GM12874 (cell line): Measurements from ENCODE around the gene SFMBT1.
A peak's percentile ranks its signal among the peaks of the same experiment; 100 is the strongest.

ENCODE experiments used
- CTCF ChIP-seq: IDR thresholded peaks from 2 replicates; pipeline ENCODE4 v1.5.1; 2011; ENCODE audit warnings: low read depth, mild to moderate bottlenecking, control low read depth, low read length, moderate library complexity; ENCODE audit not compliant: insufficient read depth

SFMBT1 gene

GRCh38 chr3:52934630-52935530 is 111.0 kb downstream of the SFMBT1 start:
- peak; percentile 71; the same call in 1 of the 2 replicates for TF ChIP-seq CTCF

GRCh38 chr3:52931889-52932288 is 114.0 kb downstream of the SFMBT1 start:
- no peak for TF ChIP-seq CTCF

DNA sequence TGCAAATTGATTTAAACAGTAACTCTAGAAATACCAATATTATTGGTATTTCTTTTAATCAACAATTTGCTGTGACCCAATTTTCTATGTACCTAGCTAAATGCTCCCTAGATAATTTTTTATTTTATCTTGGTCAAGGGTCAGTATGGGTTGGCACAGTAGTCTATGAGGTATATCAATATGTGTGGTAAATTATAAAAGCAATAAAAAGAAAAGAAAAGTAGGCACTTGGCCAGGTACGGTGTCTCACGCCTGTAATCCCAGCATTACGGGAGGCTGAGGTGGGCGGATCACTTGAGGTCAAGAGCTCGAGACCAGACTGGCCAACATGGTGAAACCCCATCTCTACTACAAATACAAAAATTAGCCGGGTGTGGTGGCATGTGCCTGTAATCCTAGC is 114.5 kb downstream of the SFMBT1 start:
- TF ChIP-seq CTCF = no peak

DNA sequence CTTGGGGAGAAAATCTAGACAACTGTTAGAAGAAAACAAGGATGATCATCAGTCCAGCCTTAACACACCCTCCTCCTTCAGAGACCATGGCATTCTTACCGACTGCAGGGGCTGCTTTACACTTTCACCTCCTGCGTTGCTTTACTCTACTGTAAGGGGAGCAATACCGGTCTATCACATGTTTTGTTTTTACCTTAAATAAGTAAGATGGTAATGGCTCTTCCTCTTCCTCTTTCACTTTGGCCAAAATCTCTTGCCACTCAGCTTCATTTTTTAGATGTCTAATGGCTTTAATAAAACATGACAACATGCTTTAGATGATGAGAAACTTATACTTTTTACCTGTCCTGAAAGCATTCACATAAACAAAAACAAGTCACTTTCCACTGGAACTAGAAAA is 115.1 kb downstream of the SFMBT1 start:
- no peak for TF ChIP-seq CTCF

DNA sequence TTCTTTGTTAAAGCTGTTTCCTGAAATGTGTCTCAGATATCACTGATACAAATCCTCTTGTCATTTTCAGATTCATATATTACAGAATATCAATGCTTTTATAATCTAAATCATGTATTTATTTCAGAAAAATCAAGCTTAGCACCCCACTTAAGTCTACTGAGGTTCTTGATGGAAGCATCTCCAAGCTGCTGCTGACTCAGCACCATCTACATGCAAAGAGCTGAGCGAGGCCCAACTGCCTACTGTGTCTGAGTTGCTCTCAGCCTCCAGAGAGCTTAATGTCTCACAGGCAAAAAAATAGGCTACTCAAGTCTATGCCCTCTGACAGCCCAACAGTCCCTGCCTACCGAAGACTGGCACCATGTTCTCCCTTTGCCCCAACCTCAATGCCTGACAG is 119.3 kb downstream of the SFMBT1 start:
- no peak for TF ChIP-seq CTCF

GRCh38 chr3:52925405-52926313 is 120.2 kb downstream of the SFMBT1 start:
- TF ChIP-seq CTCF = no peak

- no peak for TF ChIP-seq CTCF
Observed at GRCh38 chr3:52923963-52924362, 121.9 kb downstream of the SFMBT1 start.
